22Rv1 (cell line): ENCODE measurements around the gene KCNH8.
A peak's percentile ranks its signal among the peaks of the same experiment; 100 is the strongest.

Experiments
- H3K27ac ChIP-seq: fragments of 450-650 bp; 2 replicates; pipeline ENCODE4 v1.5.1; 2017
- ZFX ChIP-seq: fragments of 450-650 bp; IDR thresholded peaks from 2 replicates; pipeline ENCODE4 v1.6.1; 2017; ENCODE audit warnings: antibody characterized with exemption, borderline replicate concordance
- TF ChIP-seq, protein P1 (sequence below): fragments of 450-650 bp; IDR thresholded peaks from 2 replicates; pipeline ENCODE4 v1.5.1; 2017; ENCODE audit warnings: mild to moderate bottlenecking

KCNH8 gene

DNA sequence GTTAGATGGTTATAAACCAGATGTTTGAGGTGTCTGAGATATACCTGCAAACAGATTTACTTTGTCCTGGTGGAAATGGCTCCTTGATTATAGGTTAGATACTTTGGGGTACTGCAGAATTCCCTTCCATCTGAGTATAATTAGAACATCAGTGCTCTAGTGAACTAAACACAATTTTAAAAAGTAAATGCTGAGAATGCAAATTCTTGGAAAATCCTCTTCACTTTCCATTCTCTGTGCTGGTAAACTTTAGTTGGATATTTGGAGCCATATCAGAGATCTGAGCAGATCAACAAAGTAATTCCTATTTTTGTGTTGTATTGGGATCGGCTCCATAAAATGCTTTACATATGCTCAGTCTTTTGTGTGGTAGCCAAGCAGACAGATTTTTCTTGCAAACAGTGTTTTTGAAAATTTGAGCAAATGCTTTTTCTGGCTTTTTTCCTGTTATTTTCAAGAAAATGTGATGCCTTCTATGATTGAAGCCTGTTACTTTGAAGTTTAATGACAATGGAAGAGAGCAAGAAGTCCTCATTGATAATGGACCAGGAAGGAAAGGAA lies 37.9 kb upstream of the KCNH8 start:
- H3K27ac ChIP-seq, result no peak overlapping the region
- TF ChIP-seq, protein P1, sequence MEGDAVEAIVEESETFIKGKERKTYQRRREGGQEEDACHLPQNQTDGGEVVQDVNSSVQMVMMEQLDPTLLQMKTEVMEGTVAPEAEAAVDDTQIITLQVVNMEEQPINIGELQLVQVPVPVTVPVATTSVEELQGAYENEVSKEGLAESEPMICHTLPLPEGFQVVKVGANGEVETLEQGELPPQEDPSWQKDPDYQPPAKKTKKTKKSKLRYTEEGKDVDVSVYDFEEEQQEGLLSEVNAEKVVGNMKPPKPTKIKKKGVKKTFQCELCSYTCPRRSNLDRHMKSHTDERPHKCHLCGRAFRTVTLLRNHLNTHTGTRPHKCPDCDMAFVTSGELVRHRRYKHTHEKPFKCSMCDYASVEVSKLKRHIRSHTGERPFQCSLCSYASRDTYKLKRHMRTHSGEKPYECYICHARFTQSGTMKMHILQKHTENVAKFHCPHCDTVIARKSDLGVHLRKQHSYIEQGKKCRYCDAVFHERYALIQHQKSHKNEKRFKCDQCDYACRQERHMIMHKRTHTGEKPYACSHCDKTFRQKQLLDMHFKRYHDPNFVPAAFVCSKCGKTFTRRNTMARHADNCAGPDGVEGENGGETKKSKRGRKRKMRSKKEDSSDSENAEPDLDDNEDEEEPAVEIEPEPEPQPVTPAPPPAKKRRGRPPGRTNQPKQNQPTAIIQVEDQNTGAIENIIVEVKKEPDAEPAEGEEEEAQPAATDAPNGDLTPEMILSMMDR, result no peak
- TF ChIP-seq ZFX, result no peak

- no peak overlapping the region for H3K27ac ChIP-seq
- TF ChIP-seq, protein P1, result no peak
- TF ChIP-seq ZFX, result no peak
These were observed 33.8 kb upstream of the KCNH8 start for GRCh38 chr3:19114461-19114860.

- TF ChIP-seq, protein P1, result no peak
- TF ChIP-seq ZFX, result no peak
- H3K27ac ChIP-seq, result no peak overlapping the region
These were observed 32.1 kb upstream of the KCNH8 start for GRCh38 chr3:19116239-19116638.

- no peak overlapping the region for H3K27ac ChIP-seq
- TF ChIP-seq, protein P1, result no peak
- TF ChIP-seq ZFX, result no peak
These were observed 23.6 kb upstream of the KCNH8 start for GRCh38 chr3:19124752-19125151.

- TF ChIP-seq ZFX, result no peak
- TF ChIP-seq, protein P1, result no peak
- no peak overlapping the region for H3K27ac ChIP-seq
These were observed 8.4 kb upstream of the KCNH8 start for GRCh38 chr3:19139863-19140262.

- peak overlapping the region; percentile 69 for H3K27ac ChIP-seq
- TF ChIP-seq ZFX, result no peak
- TF ChIP-seq, protein P1, result peak; percentile 75
These were observed 1.3 kb upstream of the KCNH8 start for GRCh38 chr3:19146685-19147650.

- TF ChIP-seq ZFX, result no peak
- TF ChIP-seq, protein P1, result no peak
- no peak overlapping the region for H3K27ac ChIP-seq
These were observed 420 bp downstream of the KCNH8 start for GRCh38 chr3:19148768-19149091.
